HepG2 (cell line): ENCODE measurements around the gene NUP214.

Experiments used
- ATF1 ChIP-seq: IDR thresholded peaks from 2 replicates; pipeline ENCODE4 v1.6.1; 2016; ENCODE audit warnings: mild to moderate bottlenecking, control low read depth
- CREM ChIP-seq, 2 experiments: sonication (generic) in 1 of 2; formaldehyde crosslinking in 1 of 2; IDR thresholded peaks; 2 replicates each; pipeline versions ENCODE4 v1.4.0 to v1.6.1; 2016 to 2020; ENCODE audit warnings: antibody characterized with exemption in 1 of 2, mild to moderate bottlenecking in 1 of 2, missing genetic modification reagents in 1 of 2
- ELF1 ChIP-seq: sonication (generic); formaldehyde crosslinking; IDR thresholded peaks from 2 replicates; pipeline ENCODE4 v1.4.0; 2020; ENCODE audit warnings: missing genetic modification reagents
- GFI1 ChIP-seq: sonication (generic); formaldehyde crosslinking; IDR thresholded peaks from 2 replicates; pipeline ENCODE4 v1.5.0; 2020; ENCODE audit warnings: missing genetic modification reagents, mild to moderate bottlenecking, borderline replicate concordance
- KLF9 ChIP-seq: IDR thresholded peaks from 2 replicates; pipeline ENCODE4 v1.6.1; 2016; ENCODE audit warnings: low read depth
- MAFF ChIP-seq: IDR thresholded peaks from 2 replicates; pipeline ENCODE4 v1.6.1; 2011; ENCODE audit warnings: low read depth, low read length, improper control_type of control experiment
- NONO ChIP-seq, 2 experiments: fragments of 450-650 bp in 1 of 2; sonication (generic) in 1 of 2; formaldehyde crosslinking in 1 of 2; IDR thresholded peaks in 1 of 2; conservative IDR thresholded peaks in 1 of 2; 2 replicates each; pipeline versions ENCODE4 v1.6.1 to v1.8.0; 2017 to 2022; ENCODE audit warnings: mild to moderate bottlenecking in 1 of 2, missing genetic modification reagents in 1 of 2, moderate library complexity in 1 of 2
- POLR2A ChIP-seq, 2 experiments: IDR thresholded peaks; 2 replicates each; pipeline ENCODE4 v1.6.1; 2011; ENCODE audit warnings: low read depth in 2 of 2, low read length in 2 of 2, mild to moderate bottlenecking in 1 of 2, moderate library complexity in 1 of 2; ENCODE audit not compliant: insufficient read depth in 1 of 2
- XBP1 ChIP-seq: sonication (generic); formaldehyde crosslinking; IDR thresholded peaks from 2 replicates; pipeline ENCODE4 v1.5.0; 2020; ENCODE audit warnings: missing genetic modification reagents
- ZNF335 ChIP-seq: sonication (generic); formaldehyde crosslinking; IDR thresholded peaks from 2 replicates; pipeline ENCODE4 v1.4.0; 2020; ENCODE audit warnings: missing genetic modification reagents
- ZNF768 ChIP-seq: sonication (generic); formaldehyde crosslinking; IDR thresholded peaks from 2 replicates; pipeline ENCODE4 v1.4.0; 2020; ENCODE audit warnings: missing genetic modification reagents
- TF ChIP-seq, protein P1 (sequence below): sonication (generic); formaldehyde crosslinking; IDR thresholded peaks from 2 replicates; pipeline ENCODE4 v1.5.0; 2020; ENCODE audit warnings: mild to moderate bottlenecking, missing genetic modification reagents, moderate library complexity
- TF ChIP-seq, protein P2 (sequence below): sonication (generic); formaldehyde crosslinking; IDR thresholded peaks from 2 replicates; pipeline ENCODE4 v1.5.0; 2020; ENCODE audit warnings: missing genetic modification reagents, mild to moderate bottlenecking, borderline replicate concordance
- TF ChIP-seq, protein P3 (sequence below): sonication (generic); formaldehyde crosslinking; conservative IDR thresholded peaks from 2 replicates; pipeline ENCODE4 v1.4.0; 2020; ENCODE audit warnings: missing genetic modification reagents

DNA sequence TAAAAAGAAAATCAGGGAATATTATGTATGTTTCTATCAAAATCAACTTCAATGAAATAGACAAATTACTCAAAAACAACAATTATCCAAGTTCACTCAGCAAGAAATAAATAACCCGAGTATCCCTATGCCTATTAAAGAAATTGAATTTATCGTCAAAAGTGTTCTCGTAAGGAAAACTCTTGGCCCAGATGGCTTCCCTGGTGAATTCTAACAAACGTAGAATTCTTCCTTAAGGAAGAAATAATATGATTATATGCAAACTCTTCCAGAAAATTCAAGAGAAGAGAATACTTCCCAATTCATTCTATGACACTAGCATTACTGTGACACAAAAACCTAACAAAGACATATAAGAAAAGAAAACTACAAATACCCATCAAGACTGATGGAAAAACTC, 121.2 kb downstream of the NUP214 start:
- TF ChIP-seq, protein P1, sequence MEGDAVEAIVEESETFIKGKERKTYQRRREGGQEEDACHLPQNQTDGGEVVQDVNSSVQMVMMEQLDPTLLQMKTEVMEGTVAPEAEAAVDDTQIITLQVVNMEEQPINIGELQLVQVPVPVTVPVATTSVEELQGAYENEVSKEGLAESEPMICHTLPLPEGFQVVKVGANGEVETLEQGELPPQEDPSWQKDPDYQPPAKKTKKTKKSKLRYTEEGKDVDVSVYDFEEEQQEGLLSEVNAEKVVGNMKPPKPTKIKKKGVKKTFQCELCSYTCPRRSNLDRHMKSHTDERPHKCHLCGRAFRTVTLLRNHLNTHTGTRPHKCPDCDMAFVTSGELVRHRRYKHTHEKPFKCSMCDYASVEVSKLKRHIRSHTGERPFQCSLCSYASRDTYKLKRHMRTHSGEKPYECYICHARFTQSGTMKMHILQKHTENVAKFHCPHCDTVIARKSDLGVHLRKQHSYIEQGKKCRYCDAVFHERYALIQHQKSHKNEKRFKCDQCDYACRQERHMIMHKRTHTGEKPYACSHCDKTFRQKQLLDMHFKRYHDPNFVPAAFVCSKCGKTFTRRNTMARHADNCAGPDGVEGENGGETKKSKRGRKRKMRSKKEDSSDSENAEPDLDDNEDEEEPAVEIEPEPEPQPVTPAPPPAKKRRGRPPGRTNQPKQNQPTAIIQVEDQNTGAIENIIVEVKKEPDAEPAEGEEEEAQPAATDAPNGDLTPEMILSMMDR = no peak
- TF ChIP-seq NONO (IDR thresholded peaks at IDR 0.05) (no peak), NONO (CRISPR knock-in tag; conservative IDR thresholded peaks at IDR 0.05) (no peak), ZNF768 (CRISPR knock-in tag) (no peak), ZNF335 (CRISPR knock-in tag) (no peak), POLR2A (IDR thresholded peaks at IDR 0.05; ENCODE audit: insufficient read depth in 1 of 2, low read depth in 2 of 2, low read length in 2 of 2) (no peak), CREM (IDR thresholded peaks at IDR 0.05) (no peak), CREM (CRISPR knock-in tag; IDR thresholded peaks at IDR 0.05) (no peak), ATF1 (CRISPR knock-in tag) (no peak), MAFF (no peak), KLF9 (CRISPR knock-in tag) (no peak), GFI1 (CRISPR knock-in tag) (no peak), XBP1 (CRISPR knock-in tag) (no peak), ELF1 (no peak)
- TF ChIP-seq, protein P2, sequence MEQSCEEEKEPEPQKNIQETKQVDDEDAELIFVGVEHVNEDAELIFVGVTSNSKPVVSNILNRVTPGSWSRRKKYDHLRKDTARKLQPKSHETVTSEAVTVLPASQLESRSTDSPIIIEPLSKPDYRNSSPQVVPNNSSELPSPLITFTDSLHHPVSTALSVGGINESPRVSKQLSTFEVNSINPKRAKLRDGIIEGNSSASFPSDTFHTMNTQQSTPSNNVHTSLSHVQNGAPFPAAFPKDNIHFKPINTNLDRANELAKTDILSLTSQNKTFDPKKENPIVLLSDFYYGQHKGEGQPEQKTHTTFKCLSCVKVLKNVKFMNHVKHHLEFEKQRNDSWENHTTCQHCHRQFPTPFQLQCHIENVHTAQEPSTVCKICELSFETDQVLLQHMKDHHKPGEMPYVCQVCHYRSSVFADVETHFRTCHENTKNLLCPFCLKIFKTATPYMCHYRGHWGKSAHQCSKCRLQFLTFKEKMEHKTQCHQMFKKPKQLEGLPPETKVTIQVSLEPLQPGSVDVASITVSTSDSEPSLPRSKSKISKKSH (CRISPR knock-in tag) = no peak
- TF ChIP-seq, protein P3, sequence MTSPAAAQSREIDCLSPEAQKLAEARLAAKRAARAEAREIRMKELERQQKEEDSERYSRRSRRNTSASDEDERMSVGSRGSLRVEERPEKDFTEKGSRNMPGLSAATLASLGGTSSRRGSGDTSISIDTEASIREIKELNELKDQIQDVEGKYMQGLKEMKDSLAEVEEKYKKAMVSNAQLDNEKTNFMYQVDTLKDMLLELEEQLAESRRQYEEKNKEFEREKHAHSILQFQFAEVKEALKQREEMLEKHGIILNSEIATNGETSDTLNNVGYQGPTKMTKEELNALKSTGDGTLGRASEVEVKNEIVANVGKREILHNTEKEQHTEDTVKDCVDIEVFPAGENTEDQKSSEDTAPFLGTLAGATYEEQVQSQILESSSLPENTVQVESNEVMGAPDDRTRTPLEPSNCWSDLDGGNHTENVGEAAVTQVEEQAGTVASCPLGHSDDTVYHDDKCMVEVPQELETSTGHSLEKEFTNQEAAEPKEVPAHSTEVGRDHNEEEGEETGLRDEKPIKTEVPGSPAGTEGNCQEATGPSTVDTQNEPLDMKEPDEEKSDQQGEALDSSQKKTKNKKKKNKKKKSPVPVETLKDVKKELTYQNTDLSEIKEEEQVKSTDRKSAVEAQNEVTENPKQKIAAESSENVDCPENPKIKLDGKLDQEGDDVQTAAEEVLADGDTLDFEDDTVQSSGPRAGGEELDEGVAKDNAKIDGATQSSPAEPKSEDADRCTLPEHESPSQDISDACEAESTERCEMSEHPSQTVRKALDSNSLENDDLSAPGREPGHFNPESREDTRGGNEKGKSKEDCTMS (CRISPR knock-in tag) = no peak
